KBM-7 (cell line): ENCODE measurements around the gene MAG.

ENCODE experiments used
- DNase-seq: peaks from one replicate; pipeline ENCODE4 v3.0.0-alpha.2; 2015
- in situ Hi-C: fragments of 300-500 bp; cut with MboI; formaldehyde crosslinking; loops from 2 replicates; pipeline ENCODE4 v1.14.3; 2020; ENCODE audit warnings: low sequenced_read_pairs, low pct_unique_long_range_greater_than_20kb, mixed read lengths

Gene MAG

GRCh38 chr19:35332817-35333216 lies 40.9 kb downstream of the MAG start:
- in situ Hi-C loops, result no loop called here

GRCh38 chr19:35334144-35334753 lies 42.3 kb downstream of the MAG start:
- no peak for DNase-seq
- in situ Hi-C loops, result no loop called here

More at GRCh38 chr19:35332817-35333216, 40.9 kb downstream of the MAG start:
- DNase-seq, result no peak

- in situ Hi-C loops, result no loop called here
- no peak for DNase-seq
Measured at GRCh38 chr19:35336166-35336955, 44.4 kb downstream of the MAG start.

- in situ Hi-C loops, result no loop called here
Measured at GRCh38 chr19:35337097-35337983, 45.4 kb downstream of the MAG start.

GRCh38 chr19:35337984-35338296 lies 46.0 kb downstream of the MAG start:
- in situ Hi-C loops, result no loop called here
- no peak for DNase-seq

More at GRCh38 chr19:35337097-35337983, 45.4 kb downstream of the MAG start:
- no peak for DNase-seq

GRCh38 chr19:35340431-35340830 lies 48.5 kb downstream of the MAG start:
- no peak for DNase-seq
- in situ Hi-C loops, result no loop called here

- DNase-seq, result no peak
- in situ Hi-C loops, result no loop called here
Measured at GRCh38 chr19:35341006-35341405, 49.0 kb downstream of the MAG start.

- in situ Hi-C loops, result no loop called here
- no peak for DNase-seq
Measured at GRCh38 chr19:35341565-35342225, 49.7 kb downstream of the MAG start.

GRCh38 chr19:35342430-35342829 lies 50.5 kb downstream of the MAG start:
- no peak for DNase-seq
- in situ Hi-C loops, result no loop called here

- DNase-seq, result no peak
- in situ Hi-C loops, result no loop called here
Measured at GRCh38 chr19:35344511-35345031, 52.6 kb downstream of the MAG start.

GRCh38 chr19:35345671-35346111 lies 53.7 kb downstream of the MAG start:
- in situ Hi-C loops, result no loop called here
- no peak for DNase-seq

- in situ Hi-C loops, result no loop called here
Measured at GRCh38 chr19:35346193-35347052, 54.5 kb downstream of the MAG start.

GRCh38 chr19:35347171-35347929 lies 55.4 kb downstream of the MAG start, which contains the start of gene FFAR1:
Gene FFAR1 (plus strand): TSS chr19:35347902. CDS start chr19:35351552, 3,650 bp downstream.
- DNase-seq, result peak; percentile 61
- in situ Hi-C loops, result no loop called here

More at GRCh38 chr19:35346193-35347052, 54.5 kb downstream of the MAG start:
- no peak for DNase-seq

- in situ Hi-C loops, result no loop called here
- DNase-seq, result no peak
Measured at GRCh38 chr19:35347930-35348298, 56.0 kb downstream of the MAG start.

- DNase-seq, result no peak
- in situ Hi-C loops, result no loop called here
Measured at GRCh38 chr19:35348911-35349611, 57.1 kb downstream of the MAG start.

GRCh38 chr19:35349614-35350521 lies 57.9 kb downstream of the MAG start:
- in situ Hi-C loops, result no loop called here
- DNase-seq, result no peak
